Lung (tissue), 12 donors: ENCODE measurements around the gene ARID5B. TPM values are rescaled to one million over a fixed set of nuclear protein-coding genes. Genes with fewer than 3 reads are reported as not detected.

Experiments used
- ATAC-seq: fragments of 200-7000 bp; cut with Tn5 transposase; one replicate; pipeline ENCODE4 v1.9.1; 2020; ENCODE audit warnings: moderate number of reproducible peaks; ENCODE audit not compliant: insufficient read depth, low FRiP score
- DNase-seq, 3 donors: peaks; one replicate each; pipeline ENCODE4 v3.0.0-alpha.2; 2013 to 2017
- H3K27ac ChIP-seq, 2 donors: one replicate each; pipeline ENCODE4 v1.5.1; 2013; ENCODE audit warnings: mild to moderate bottlenecking in 2 of 2, moderate library complexity in 2 of 2, control low read depth in 1 of 2, inconsistent platforms in 1 of 2, low read depth in 1 of 2, low read length in 1 of 2
- H3K27me3 ChIP-seq, 3 donors: one replicate each; pipeline ENCODE4 v1.5.1; 2013; ENCODE audit warnings: low read length in 2 of 3; ENCODE audit not compliant: control insufficient read depth in 3 of 3, insufficient read depth in 3 of 3
- H3K36me3 ChIP-seq, 4 donors: one replicate each; pipeline ENCODE4 v1.5.1; 2013; ENCODE audit warnings: low read length in 4 of 4, mild to moderate bottlenecking in 1 of 4, moderate library complexity in 1 of 4; ENCODE audit not compliant: control insufficient read depth in 4 of 4, insufficient read depth in 4 of 4
- H3K4me1 ChIP-seq, 5 donors: one replicate each; pipeline ENCODE4 v1.5.1; 2013; ENCODE audit warnings: low read length in 5 of 5, mild to moderate bottlenecking in 2 of 5, moderate library complexity in 1 of 5; ENCODE audit not compliant: control insufficient read depth in 5 of 5, insufficient read depth in 5 of 5
- H3K4me3 ChIP-seq: one replicate; pipeline ENCODE4 v1.5.1; 2013; ENCODE audit warnings: mild to moderate bottlenecking, control low read depth, moderate library complexity
- H3K9ac ChIP-seq, 2 donors: one replicate each; pipeline ENCODE4 v1.5.1; 2013; ENCODE audit warnings: low read length in 2 of 2, control low read depth in 1 of 2; ENCODE audit not compliant: insufficient read depth in 1 of 2
- H3K9me3 ChIP-seq, 4 donors: one replicate each; pipeline ENCODE4 v1.5.1; 2013; ENCODE audit warnings: low read length in 3 of 4, mild to moderate bottlenecking in 1 of 4, moderate library complexity in 1 of 4; ENCODE audit not compliant: control insufficient read depth in 4 of 4, insufficient read depth in 3 of 4
- CTCF ChIP-seq: IDR thresholded peaks from 2 replicates; pipeline ENCODE4 v1.5.1; 2012; ENCODE audit warnings: mild to moderate bottlenecking; ENCODE audit errors: control extremely low read depth, extremely low read depth
- WGBS, 2 donors: extraction: QIAGEN DNeasy Blood & Tissue Kit; methylation state at CpG; one replicate each; pipeline ENCODE4 v1.1.7; 2013; 5-methylcytosine and 5-hydroxymethylcytosine counted together
- polyA plus RNA-seq, 2 donors: library from polyadenylated mRNA; stranded (reverse); fragments of 200-250 nt; gene quantifications; one replicate each; pipeline ENCODE4 v1.2.1, GENCODE V29; 2013
- total RNA-seq, 2 donors: library from RNA; depleted of rRNA in 1 of 2; stranded (reverse); fragments of >200 nt in 1 of 2; gene quantifications; one replicate each; pipeline ENCODE4 v1.2.1, GENCODE V29; 2014 to 2021
- donor health status: control.
- donor health status: control.
- donor health status: Bipolar disorder and iron deficiency.
- donor health status: healthy.
- donor health status: DM: yes; HTN: yes; CAD: no.

Gene ARID5B
- total and polyA plus RNA-seq, 4 donors = 7.8 to 95.3 (median 22.0) TPM

GRCh38 chr10:62043421-62044021 is 142.0 kb downstream of the ARID5B start:
- H3K27me3 ChIP-seq = no peaks in the 10 kb centered on the region
- H3K27ac ChIP-seq = no peak overlapping the region
- no peaks in the 10 kb centered on the region for H3K36me3 ChIP-seq
- H3K4me3 ChIP-seq = no peak overlapping the region
- no peak overlapping the region for H3K9ac ChIP-seq
- no peaks in the 10 kb centered on the region for H3K9me3 ChIP-seq
- ATAC-seq (no peak), DNase-seq (no peak)
- WGBS, 2 donors = 56 to 58% methylated on average over 4 of the region's 4 CpGs
- H3K4me1 ChIP-seq = peaks cover 2 to 47% (median 27%) of the 10 kb centered on the region in 5 donors
- no peak for TF ChIP-seq CTCF

GRCh38 chr10:62044566-62044965 is 143.1 kb downstream of the ARID5B start:
- Histone ChIP-seq H3K4me3 (no peak overlapping the region), H3K4me1 (peaks cover 4 to 47% (median 29%) of the 10 kb centered on the region in 5 donors), H3K27ac (no peak overlapping the region), H3K9me3 (no peaks in the 10 kb centered on the region), H3K27me3 (no peaks in the 10 kb centered on the region), H3K9ac (no peak overlapping the region), H3K36me3 (no peaks in the 10 kb centered on the region)
- 77 to 81% methylated on average over 5 of the region's 5 CpGs for WGBS, 2 donors
- DNase-seq (no peak), ATAC-seq (no peak)
- no peak for TF ChIP-seq CTCF

GRCh38 chr10:62045765-62046521 is 144.4 kb downstream of the ARID5B start:
- Histone ChIP-seq H3K27ac (peak overlapping the region; percentile 45 to 99), H3K27me3 (no peaks in the 10 kb centered on the region), H3K4me3 (no peak overlapping the region), H3K9ac (peak overlapping the region in 1 of 2 donors; percentile 79), H3K36me3 (no peaks in the 10 kb centered on the region), H3K9me3 (no peaks in the 10 kb centered on the region), H3K4me1 (peaks cover 3 to 52% (median 33%) of the 10 kb centered on the region in 5 donors)
- WGBS, 2 donors = 44 to 51% methylated on average over 12 of the region's 12 CpGs
- no peak for ATAC-seq
- TF ChIP-seq CTCF = no peak
- peak in 2 of 3 donors; percentile 78 to 79 for DNase-seq
